CD4-positive, alpha-beta T cell treated with Interleukin-4 for 4 hours (primary cell): Measurements from ENCODE around the gene F13B.
"Not testable (repeated sequence)": the region's sequence is repeated elsewhere in the genome, so short reads cannot be mapped to it uniquely, and the experiment has no call there.

ENCODE experiments used
- DNase-seq: peaks from one replicate; pipeline ENCODE4 v3.0.0-alpha.2; 2020

F13B gene

GRCh38 chr1:197041486-197042353, 25.3 kb downstream of the F13B start:
- no peak for DNase-seq

DNA sequence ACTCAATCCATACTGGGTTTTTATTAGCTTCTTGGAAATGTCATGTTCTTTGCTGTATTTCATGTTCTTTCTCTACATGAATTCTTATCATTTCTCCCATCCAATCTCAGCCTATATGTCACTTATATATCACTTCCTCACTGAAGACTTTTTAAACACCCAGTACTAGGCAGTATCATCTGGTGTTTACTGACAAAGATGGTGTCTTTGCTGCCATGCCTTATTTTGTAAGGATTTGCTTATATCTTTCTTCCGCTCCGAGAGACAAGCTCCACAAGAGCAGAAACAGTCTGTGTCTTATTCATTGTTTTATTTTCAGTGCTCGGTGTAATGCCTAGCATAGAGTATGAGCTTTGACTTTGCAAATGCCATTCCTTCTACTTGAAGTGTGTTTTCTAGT, 30.2 kb downstream of the F13B start:
- DNase-seq = no peak

GRCh38 chr1:197034631-197035339, 32.3 kb downstream of the F13B start:
- not testable (repeated sequence) for DNase-seq

DNA sequence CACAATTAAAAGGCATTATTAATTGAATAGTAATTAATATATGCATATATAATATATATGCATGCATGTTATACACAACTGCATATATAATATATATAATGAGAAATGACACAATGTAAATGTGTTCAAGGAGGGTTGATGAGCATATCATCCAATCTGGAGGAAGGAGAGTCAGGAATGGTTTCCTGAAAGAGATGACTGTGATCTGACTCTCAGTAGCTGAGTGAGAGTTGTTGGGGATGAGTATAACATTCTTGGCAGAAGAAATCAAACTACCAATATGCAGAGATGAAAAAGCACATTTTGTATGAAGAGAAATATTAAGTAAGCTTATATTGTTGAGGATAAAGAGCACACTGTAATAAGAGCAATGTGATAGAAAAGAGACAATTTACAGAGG, 37.3 kb downstream of the F13B start:
- no peak for DNase-seq

DNA sequence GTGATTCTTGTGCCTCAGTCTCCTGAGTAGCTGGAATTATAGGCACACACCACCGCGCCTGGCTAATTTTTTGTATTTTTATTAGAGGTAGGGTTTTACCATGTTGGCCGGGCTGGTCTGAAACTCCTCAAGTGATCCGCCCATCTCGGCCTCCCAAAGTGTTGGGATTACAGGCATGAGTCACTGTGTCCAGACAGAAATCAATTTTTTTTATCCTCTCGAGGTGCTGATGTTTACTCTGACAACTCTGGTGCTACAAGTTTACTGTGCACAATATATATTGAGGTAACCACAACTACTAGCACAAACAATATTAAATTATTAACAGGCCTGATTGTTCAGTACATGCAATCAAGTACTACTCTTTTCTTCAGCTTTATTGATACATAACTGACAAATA, 39.7 kb downstream of the F13B start:
- no peak for DNase-seq

GRCh38 chr1:197024460-197024859, 42.6 kb downstream of the F13B start:
- DNase-seq = no peak

GRCh38 chr1:197021716-197022115, 45.3 kb downstream of the F13B start:
- DNase-seq = no peak

GRCh38 chr1:197017558-197018146, 49.4 kb downstream of the F13B start:
- no peak for DNase-seq

GRCh38 chr1:197016751-197017150, 50.3 kb downstream of the F13B start:
- DNase-seq = no peak

DNA sequence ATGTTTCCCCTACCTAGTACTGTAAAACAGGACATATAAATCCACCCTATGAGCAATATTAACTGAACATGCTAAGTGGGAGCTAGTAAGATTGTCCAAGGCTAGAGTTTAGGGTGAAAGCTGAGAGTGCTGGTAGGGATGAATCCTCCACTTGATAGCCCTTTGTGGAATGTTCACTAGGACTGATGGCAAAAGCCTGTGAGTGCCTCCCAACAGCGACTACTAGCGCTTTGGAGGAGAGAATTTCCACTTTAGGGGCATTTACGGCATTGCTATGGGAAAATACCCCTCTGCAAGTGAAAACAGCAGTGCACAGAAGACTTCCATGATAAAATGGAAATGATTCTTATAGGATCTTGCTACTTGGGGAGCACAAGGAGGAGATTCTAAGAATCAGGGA, 53.8 kb downstream of the F13B start:
- no peak for DNase-seq

DNA sequence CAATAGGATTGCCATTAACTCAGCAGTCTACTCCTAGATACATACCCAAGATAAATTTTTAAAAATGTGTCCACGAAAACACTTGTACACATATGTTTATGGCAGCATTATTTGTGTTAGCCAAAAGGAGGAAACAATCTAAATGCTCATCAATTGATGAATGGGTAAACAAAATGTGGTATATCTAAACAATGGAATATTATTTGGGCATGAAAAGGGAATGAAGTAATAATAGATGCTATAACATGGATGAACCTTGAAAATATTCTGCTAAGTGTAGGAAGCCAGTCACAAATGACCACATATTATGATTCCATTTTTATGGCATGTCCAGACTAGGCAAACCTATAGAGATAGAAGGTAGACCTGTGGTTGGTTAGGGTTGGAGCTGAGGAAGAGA, 55.4 kb downstream of the F13B start:
- no peak for DNase-seq

GRCh38 chr1:197008861-197009260, 58.2 kb downstream of the F13B start:
- DNase-seq = no peak

DNA sequence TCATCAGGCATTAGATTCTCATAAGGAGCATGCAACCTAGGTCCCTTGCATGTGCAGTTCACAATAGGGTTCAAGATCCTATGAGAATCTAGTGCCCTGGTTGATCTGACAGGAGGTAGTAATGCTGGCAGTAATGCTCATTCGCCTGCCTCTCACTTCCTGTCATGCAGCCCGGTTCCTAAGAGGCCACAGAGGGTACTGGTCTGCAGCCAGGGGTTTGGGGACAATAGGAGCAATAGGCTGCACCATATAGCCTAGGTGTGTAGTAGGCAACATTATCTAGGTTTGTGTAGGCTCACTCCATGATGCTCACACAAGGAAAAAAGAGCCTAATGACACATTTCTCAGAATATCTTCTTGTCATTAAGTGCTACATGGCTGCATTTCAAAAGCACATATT, 63.9 kb downstream of the F13B start:
- DNase-seq = no peak

- DNase-seq = no peak
Measured at GRCh38 chr1:197001828-197002227, 65.2 kb downstream of the F13B start.

GRCh38 chr1:196997423-196997822, 69.6 kb downstream of the F13B start:
- no peak for DNase-seq

DNA sequence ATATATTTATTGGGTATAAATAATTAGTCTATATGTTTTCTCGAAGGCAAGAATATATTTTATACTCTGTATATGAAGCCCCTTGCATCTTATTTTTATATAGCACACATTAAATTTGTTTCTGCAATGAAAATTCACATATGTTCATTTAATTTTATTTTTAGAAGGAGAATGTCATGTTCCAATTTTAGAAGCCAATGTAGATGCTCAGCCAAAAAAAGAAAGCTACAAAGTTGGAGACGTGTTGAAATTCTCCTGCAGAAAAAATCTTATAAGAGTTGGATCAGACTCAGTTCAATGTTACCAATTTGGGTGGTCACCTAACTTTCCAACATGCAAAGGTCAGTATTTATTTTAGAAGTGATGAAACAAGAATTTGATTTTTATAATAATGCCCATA, 73.1 kb downstream of the F13B start:
- no peak for DNase-seq

DNA sequence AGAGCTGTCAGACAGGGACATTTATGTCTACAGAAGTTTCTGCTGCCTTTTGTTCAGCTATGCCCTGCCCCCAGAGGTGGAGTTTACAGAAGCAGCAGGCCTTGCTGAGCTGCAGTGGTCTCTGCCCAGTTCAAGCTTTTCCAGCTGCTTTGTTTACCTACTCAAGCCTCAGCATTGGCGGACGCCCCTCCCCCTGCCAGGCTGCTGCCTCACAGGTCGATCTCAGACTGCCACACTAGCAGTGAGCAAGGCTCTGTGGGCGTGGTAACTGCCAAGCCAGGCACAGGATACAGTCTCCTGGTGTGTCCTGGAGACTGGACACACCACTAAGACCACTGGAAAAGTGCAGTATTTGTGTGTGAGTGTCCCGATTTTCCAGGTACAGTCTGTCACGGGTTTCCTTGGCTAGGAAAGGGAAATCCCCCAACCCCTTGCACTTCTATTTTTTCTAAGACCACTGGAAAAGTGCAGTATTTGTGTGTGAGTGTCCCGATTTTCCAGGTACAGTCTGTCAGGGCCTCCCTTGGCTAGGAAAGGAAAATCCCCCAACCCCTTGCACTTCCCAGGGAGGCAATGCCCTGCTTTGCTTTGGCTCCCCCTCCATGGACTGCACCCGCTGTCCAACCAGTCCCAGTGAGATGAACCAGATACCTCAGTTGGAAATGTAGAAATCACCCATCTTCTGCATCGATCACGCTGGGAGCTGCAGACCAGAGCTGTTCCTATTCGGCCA, 75.0 kb downstream of the F13B start:
- DNase-seq = not testable (repeated sequence)
